HCT116 (cell line): Measurements from ENCODE around the gene RGS6. TPM values are rescaled to one million over a fixed set of nuclear protein-coding genes. Genes with fewer than 3 reads are reported as not detected.

Experiments used
- ATAC-seq: fragments of 200-7000 bp; cut with Tn5 transposase; 2 replicates; pipeline ENCODE4 v1.9.1; 2020; ENCODE audit warnings: mild to moderate bottlenecking, moderate library complexity
- BruUV-seq: library from RNA; stranded (reverse); fragments of 400-500 nt; replicated peaks from 2 replicates; lab custom pipeline; 2021; lab: Mats Ljungman, UMichigan
- CTCF ChIA-PET: fragments of 300-600 bp; sonication (Branson Sonifier 250); formaldehyde crosslinking; loops from one replicate; lab custom pipeline; 2021; ENCODE audit warnings: antibody characterized with exemption; lab: Charles Lee
- POLR2A ChIA-PET: fragments of 300-600, 350-600 bp; sonication (Branson Sonifier 250); formaldehyde crosslinking; loops from one replicate; lab custom pipeline; 2021; ENCODE audit warnings: antibody characterized with exemption; lab: Charles Lee
- RAD21 ChIA-PET, 2 experiments: fragments of 300-600 bp; sonication (Branson Sonifier 250); formaldehyde crosslinking; loops; one replicate each; lab custom pipeline; 2023; ENCODE audit warnings: low total read pairs in 2 of 2; ENCODE audit not compliant: uncharacterized antibody in 2 of 2, unreplicated experiment in 2 of 2, low non-redundant PET in 1 of 2; lab: Charles Lee
- DNase-seq: peaks from one replicate; pipeline ENCODE4 v3.0.0-alpha.2; 2010; ENCODE audit warnings: low read depth, low spot score
- H2AFZ ChIP-seq: fragments of 200-600 bp; shearing (Covaris generic), sonication (generic); 2 replicates; pipeline ENCODE4 v1.6.1; 2017; ENCODE audit warnings: low read depth, mixed run types, mixed read lengths, antibody characterized with exemption, low read length; ENCODE audit not compliant: poor library complexity, severe bottlenecking
- H3K27ac ChIP-seq: 2 replicates; pipeline ENCODE4 v1.5.1; 2012; ENCODE audit warnings: low read depth, low read length
- H3K27me3 ChIP-seq: fragments of 200-600 bp; sonication (generic); 2 replicates; pipeline ENCODE4 v1.6.1; 2016; ENCODE audit warnings: mixed run types, low read length, mixed read lengths; ENCODE audit not compliant: insufficient read depth
- H3K36me3 ChIP-seq, 2 experiments: fragments of 200-500 bp in 1 of 2; fragments of 200-600 bp in 1 of 2; sonication (Bioruptor generic) in 1 of 2; sonication (generic) in 1 of 2; 2 replicates each; pipeline versions ENCODE4 v1.5.1 to v1.6.1; 2014 to 2016; ENCODE audit warnings: low read length in 2 of 2, inconsistent platforms in 1 of 2, mixed read lengths in 1 of 2, mixed run types in 1 of 2; ENCODE audit not compliant: insufficient read depth in 2 of 2, control insufficient read depth in 1 of 2
- H3K4me1 ChIP-seq, 2 experiments: fragments of 200-600 bp in 1 of 2; sonication (generic) in 1 of 2; 2 replicates each; pipeline versions ENCODE4 v1.5.1 to v1.6.1; 2012 to 2017; ENCODE audit warnings: low read length in 2 of 2, inconsistent platforms in 1 of 2, mild to moderate bottlenecking in 1 of 2, mixed read lengths in 1 of 2, mixed run types in 1 of 2, moderate library complexity in 1 of 2; ENCODE audit not compliant: insufficient read depth in 2 of 2, control insufficient read depth in 1 of 2
- H3K4me2 ChIP-seq: fragments of 200-600 bp; sonication (generic); 2 replicates; pipeline ENCODE4 v1.6.1; 2017; ENCODE audit warnings: mixed run types, low read length, mixed read lengths
- H3K4me3 ChIP-seq, 2 experiments: fragments of 200-600 bp in 1 of 2; sonication (generic) in 1 of 2; replicated peaks in 1 of 2; 2 replicates each; pipeline ENCODE4 v1.5.1; 2011 to 2016; ENCODE audit warnings: low read length in 2 of 2, control low read depth in 1 of 2, low read depth in 1 of 2, mild to moderate bottlenecking in 1 of 2, mixed read lengths in 1 of 2, mixed run types in 1 of 2
- H3K79me2 ChIP-seq: fragments of 200-600 bp; sonication (generic); 2 replicates; pipeline ENCODE4 v1.6.1; 2017; ENCODE audit warnings: mild to moderate bottlenecking, mixed run types, low read length, moderate library complexity, mixed read lengths; ENCODE audit not compliant: insufficient read depth
- H3K9ac ChIP-seq: fragments of 200-600 bp; sonication (generic); 2 replicates; pipeline ENCODE4 v1.6.1; 2016; ENCODE audit warnings: low read length, mixed read lengths
- H3K9me2 ChIP-seq: fragments of 200-600 bp; sonication (generic), shearing (Covaris generic); 2 replicates; pipeline ENCODE4 v1.6.1; 2017; ENCODE audit warnings: mixed run types, mild to moderate bottlenecking, moderate library complexity; ENCODE audit not compliant: insufficient read depth
- H3K9me3 ChIP-seq, 2 experiments: fragments of 200-500 bp in 1 of 2; fragments of 200-600 bp in 1 of 2; sonication (Bioruptor generic) in 1 of 2; sonication (generic) in 1 of 2; 2 replicates each; pipeline ENCODE4 v1.6.1; 2014 to 2017; ENCODE audit warnings: low read length in 2 of 2, mixed read lengths in 2 of 2, inconsistent platforms in 1 of 2, low read depth in 1 of 2, mild to moderate bottlenecking in 1 of 2, mixed run types in 1 of 2, moderate library complexity in 1 of 2; ENCODE audit not compliant: control insufficient read depth in 1 of 2, insufficient read depth in 1 of 2
- H4K20me1 ChIP-seq: fragments of 200-600 bp; sonication (generic), shearing (Covaris generic); 2 replicates; pipeline ENCODE4 v1.6.1; 2017; ENCODE audit warnings: mixed run types, mild to moderate bottlenecking, moderate library complexity; ENCODE audit not compliant: insufficient read depth
- ATF3 ChIP-seq: IDR thresholded peaks from 2 replicates; pipeline ENCODE4 v1.6.1; 2012
- ELF1 ChIP-seq: IDR thresholded peaks from 2 replicates; pipeline ENCODE4 v1.6.1; 2012; ENCODE audit warnings: low read depth, borderline replicate concordance
- EZH2 ChIP-seq: fragments of 200-600 bp; sonication (generic); IDR thresholded peaks from 2 replicates; pipeline ENCODE4 v1.6.1; 2017; ENCODE audit warnings: antibody characterized with exemption, mixed run types
- FOSL1 ChIP-seq: IDR thresholded peaks from 2 replicates; pipeline ENCODE4 v1.6.1; 2012; ENCODE audit warnings: low read depth
- JUND ChIP-seq: IDR thresholded peaks from 2 replicates; pipeline ENCODE4 v1.6.1; 2012
- POLR2AphosphoS5 ChIP-seq: IDR thresholded peaks from 2 replicates; pipeline ENCODE4 v1.6.1; 2011; ENCODE audit warnings: mild to moderate bottlenecking, low read depth, low read length, moderate library complexity
- RAD21 ChIP-seq: IDR thresholded peaks from 2 replicates; pipeline ENCODE4 v1.6.1; 2012; ENCODE audit warnings: low read depth, mild to moderate bottlenecking
- SIN3A ChIP-seq: IDR thresholded peaks from 2 replicates; pipeline ENCODE4 v1.6.1; 2012; ENCODE audit warnings: low read depth
- SRF ChIP-seq: IDR thresholded peaks from 2 replicates; pipeline ENCODE4 v1.6.1; 2012; ENCODE audit warnings: low read depth
- TCF7L2 ChIP-seq: IDR thresholded peaks from 2 replicates; pipeline ENCODE4 v1.7.0; 2011; ENCODE audit warnings: borderline replicate concordance, inconsistent platforms; ENCODE audit not compliant: insufficient read depth, insufficient read length; ENCODE audit errors: extremely low read depth
- intact Hi-C: fragments of 100-400 bp; cut with micrococcal nuclease; formaldehyde crosslinking; loops from 2 replicates; pipeline ENCODE4 v1.10.0; 2022
- total RNA-seq: library from RNA; stranded (reverse); gene quantifications from one replicate; pipeline ENCODE4 v1.2.1, GENCODE V29; 2021; ENCODE audit not compliant: unreplicated experiment
- TF ChIP-seq, protein P1 (sequence below): IDR thresholded peaks from 2 replicates; pipeline ENCODE4 v1.6.1; 2012; ENCODE audit warnings: low read depth
- TF ChIP-seq, protein P2 (sequence below): IDR thresholded peaks from 2 replicates; pipeline ENCODE4 v1.6.1; 2012

RGS6 gene
- total RNA-seq, 1 experiment from 2014 or later = 4.7 TPM

DNA sequence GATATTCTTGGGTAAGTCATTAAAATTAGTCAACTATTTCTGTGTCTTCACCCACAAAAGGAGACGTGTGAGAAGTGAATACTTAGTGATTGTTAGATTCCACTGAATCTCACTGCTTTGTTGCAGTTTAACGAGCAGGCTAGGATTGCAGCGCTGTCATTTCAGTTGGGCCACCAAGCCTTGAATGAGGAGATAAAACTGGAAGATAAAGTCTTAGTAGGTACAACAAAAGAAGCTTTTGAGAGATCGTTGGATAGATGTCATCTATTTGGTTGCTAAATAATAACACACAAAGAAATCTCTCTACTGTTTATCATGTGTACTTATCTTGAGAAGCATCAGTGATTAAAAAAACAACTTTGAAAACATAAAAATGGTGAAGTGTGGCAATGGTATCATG, 132.3 kb downstream of the RGS6 start:
- DNase-seq (no peak), ATAC-seq (no peak)
- H3K9me3 ChIP-seq = no peaks in the 10 kb centered on the region
- H2AFZ ChIP-seq = no peak overlapping the region
- H3K27ac ChIP-seq = no peak overlapping the region
- H3K9ac ChIP-seq = no peak overlapping the region
- H3K79me2 ChIP-seq = no peaks in the 10 kb centered on the region
- RAD21 ChIA-PET = no interaction called here
- no peaks in the 10 kb centered on the region for H3K27me3 ChIP-seq
- BruUV-seq = no TSS peak
- H3K4me2 ChIP-seq = no peak overlapping the region
- intact Hi-C loops = no loop called here
- CTCF ChIA-PET = no interaction called here
- H3K4me3 ChIP-seq = no peak overlapping the region
- no peaks in the 10 kb centered on the region for H4K20me1 ChIP-seq
- POLR2A ChIA-PET = no interaction called here
- TF ChIP-seq SIN3A = no peak
- TF ChIP-seq EZH2 = no peak
- TF ChIP-seq ELF1 = no peak
- TF ChIP-seq, protein P1, sequence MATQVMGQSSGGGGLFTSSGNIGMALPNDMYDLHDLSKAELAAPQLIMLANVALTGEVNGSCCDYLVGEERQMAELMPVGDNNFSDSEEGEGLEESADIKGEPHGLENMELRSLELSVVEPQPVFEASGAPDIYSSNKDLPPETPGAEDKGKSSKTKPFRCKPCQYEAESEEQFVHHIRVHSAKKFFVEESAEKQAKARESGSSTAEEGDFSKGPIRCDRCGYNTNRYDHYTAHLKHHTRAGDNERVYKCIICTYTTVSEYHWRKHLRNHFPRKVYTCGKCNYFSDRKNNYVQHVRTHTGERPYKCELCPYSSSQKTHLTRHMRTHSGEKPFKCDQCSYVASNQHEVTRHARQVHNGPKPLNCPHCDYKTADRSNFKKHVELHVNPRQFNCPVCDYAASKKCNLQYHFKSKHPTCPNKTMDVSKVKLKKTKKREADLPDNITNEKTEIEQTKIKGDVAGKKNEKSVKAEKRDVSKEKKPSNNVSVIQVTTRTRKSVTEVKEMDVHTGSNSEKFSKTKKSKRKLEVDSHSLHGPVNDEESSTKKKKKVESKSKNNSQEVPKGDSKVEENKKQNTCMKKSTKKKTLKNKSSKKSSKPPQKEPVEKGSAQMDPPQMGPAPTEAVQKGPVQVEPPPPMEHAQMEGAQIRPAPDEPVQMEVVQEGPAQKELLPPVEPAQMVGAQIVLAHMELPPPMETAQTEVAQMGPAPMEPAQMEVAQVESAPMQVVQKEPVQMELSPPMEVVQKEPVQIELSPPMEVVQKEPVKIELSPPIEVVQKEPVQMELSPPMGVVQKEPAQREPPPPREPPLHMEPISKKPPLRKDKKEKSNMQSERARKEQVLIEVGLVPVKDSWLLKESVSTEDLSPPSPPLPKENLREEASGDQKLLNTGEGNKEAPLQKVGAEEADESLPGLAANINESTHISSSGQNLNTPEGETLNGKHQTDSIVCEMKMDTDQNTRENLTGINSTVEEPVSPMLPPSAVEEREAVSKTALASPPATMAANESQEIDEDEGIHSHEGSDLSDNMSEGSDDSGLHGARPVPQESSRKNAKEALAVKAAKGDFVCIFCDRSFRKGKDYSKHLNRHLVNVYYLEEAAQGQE = no peak
- TF ChIP-seq RAD21 = no peak
- TF ChIP-seq POLR2AphosphoS5 = no peak
- TF ChIP-seq ATF3 = no peak
- TF ChIP-seq, protein P2, sequence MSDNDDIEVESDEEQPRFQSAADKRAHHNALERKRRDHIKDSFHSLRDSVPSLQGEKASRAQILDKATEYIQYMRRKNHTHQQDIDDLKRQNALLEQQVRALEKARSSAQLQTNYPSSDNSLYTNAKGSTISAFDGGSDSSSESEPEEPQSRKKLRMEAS = no peak
- TF ChIP-seq SRF = no peak
- no peak for TF ChIP-seq FOSL1
- no peak for TF ChIP-seq TCF7L2
- TF ChIP-seq JUND = no peak
- H3K9me2 ChIP-seq = no peaks in the 10 kb centered on the region
- no peaks in the 10 kb centered on the region for H3K36me3 ChIP-seq
- no peaks in the 10 kb centered on the region for H3K4me1 ChIP-seq
